ENCODE data around the gene RBMS1. TPM values are rescaled to one million over a fixed set of nuclear protein-coding genes. Genes with fewer than 3 reads are reported as not detected.

The RBMS1 gene
- total and polyA plus RNA-seq, 7 donors: 4.4 to 91.8 (median 69.2) TPM

GRCh38 chr2:160419776-160420505 is 73.7 kb downstream of the RBMS1 start:
- Histone ChIP-seq H3K36me3 (no peaks in the 10 kb centered on the region), H3K27me3 (no peaks in the 10 kb centered on the region), H3K9me3 (no peaks in the 10 kb centered on the region), H3K4me1 (peaks cover 0 to 43% (median 19%) of the 10 kb centered on the region in 4 donors), H3K4me3 (no peak overlapping the region), H3K27ac (peak overlapping the region in 3 of 4 donors; percentile 36 to 54 (median 43))
- TF ChIP-seq CTCF (IDR thresholded peaks at IDR 0.05) (no peak), POLR2AphosphoS5 (IDR thresholded peaks at IDR 0.05) (peak in 3 of 4 donors; percentile 12 to 30 (median 29))
- 70 to 71% methylated on average over 3 of the region's 3 CpGs for WGBS, 2 donors
- intact Hi-C loops (cut with DNase I): loop anchor here (5.0 to 10.0 kb wide), 2 partner anchors 148 to 165 kb away; no protein-coding TSS in a partner anchor
- no peak for DNase-seq

- H3K36me3 ChIP-seq: no peaks in the 10 kb centered on the region
- no peak for TF ChIP-seq CTCF (IDR thresholded peaks at IDR 0.05)
- intact Hi-C loops (cut with DNase I): no loop called here
- no peaks in the 10 kb centered on the region for H3K27me3 ChIP-seq
- H3K4me1 ChIP-seq: peaks cover 0 to 39% (median 16%) of the 10 kb centered on the region in 4 donors
- DNase-seq: no peak
- peak overlapping the region in 1 of 4 donors; percentile 54 for H3K27ac ChIP-seq
- no peaks in the 10 kb centered on the region for H3K9me3 ChIP-seq
- no peak overlapping the region for H3K4me3 ChIP-seq
- WGBS, 2 donors: 79 to 88% methylated on average over 1 of the region's 1 CpG
Observed at GRCh38 chr2:160418853-160419252, 74.8 kb downstream of the RBMS1 start.

GRCh38 chr2:160418398-160418765 is 75.2 kb downstream of the RBMS1 start:
- no peaks in the 10 kb centered on the region for H3K9me3 ChIP-seq
- no peaks in the 10 kb centered on the region for H3K27me3 ChIP-seq
- 48 to 59% methylated on average over 1 of the region's 1 CpG for WGBS, 2 donors
- no peak for TF ChIP-seq POLR2AphosphoS5 (IDR thresholded peaks at IDR 0.05)
- TF ChIP-seq CTCF (IDR thresholded peaks at IDR 0.05): no peak
- no peak for TF ChIP-seq POLR2A (IDR thresholded peaks at IDR 0.05)
- no peak for TF ChIP-seq EP300 (IDR thresholded peaks at IDR 0.05)
- DNase-seq: no peak
- H3K36me3 ChIP-seq: no peaks in the 10 kb centered on the region
- intact Hi-C loops (cut with DNase I): no loop called here
- H3K27ac ChIP-seq: peak overlapping the region in 1 of 4 donors; percentile 35
- peaks cover 0 to 36% (median 16%) of the 10 kb centered on the region in 4 donors for H3K4me1 ChIP-seq
- H3K4me3 ChIP-seq: no peak overlapping the region

- Histone ChIP-seq H3K4me1 (peaks cover 0 to 36% (median 15%) of the 10 kb centered on the region in 4 donors), H3K27me3 (no peaks in the 10 kb centered on the region), H3K36me3 (no peaks in the 10 kb centered on the region), H3K27ac (peak overlapping the region in 1 of 4 donors; percentile 35), H3K4me3 (no peak overlapping the region), H3K9me3 (no peaks in the 10 kb centered on the region)
- intact Hi-C loops (cut with DNase I): no loop called here
- 80 to 83% methylated on average over 6 of the region's 6 CpGs for WGBS, 2 donors
- DNase-seq: no peak
- TF ChIP-seq CTCF (IDR thresholded peaks at IDR 0.05): no peak
- no peak for TF ChIP-seq EP300 (IDR thresholded peaks at IDR 0.05)
- no peak for TF ChIP-seq POLR2A (IDR thresholded peaks at IDR 0.05)
- TF ChIP-seq POLR2AphosphoS5 (IDR thresholded peaks at IDR 0.05): no peak
Observed at GRCh38 chr2:160417745-160418397, 75.7 kb downstream of the RBMS1 start.

Data from sigmoid colon (tissue), 7 donors.